HG02610 (cell line): ENCODE measurements around the gene B4GALNT2.
"Not testable (repeated sequence)": the region's sequence is repeated elsewhere in the genome, so short reads cannot be mapped to it uniquely, and the experiment has no call there.

Experiments
- ATAC-seq: cut with Tn5 transposase; IDR thresholded peaks from one replicate; pipeline ENCODE4 v1.9.1; 2021; ENCODE audit warnings: mild to moderate bottlenecking, moderate library complexity; ENCODE audit not compliant: unreplicated experiment

B4GALNT2 gene

GRCh38 chr17:49117587-49118230 is 14.9 kb upstream of the B4GALNT2 start:
- no peak for ATAC-seq

GRCh38 chr17:49120166-49120565 is 12.4 kb upstream of the B4GALNT2 start:
- ATAC-seq, result no peak

- ATAC-seq, result no peak
Measured at GRCh38 chr17:49121696-49122292, 10.8 kb upstream of the B4GALNT2 start.

GRCh38 chr17:49122566-49122965 is 10.0 kb upstream of the B4GALNT2 start:
- ATAC-seq, result no peak

- ATAC-seq, result no peak
Measured at GRCh38 chr17:49123061-49123460, 9.5 kb upstream of the B4GALNT2 start.

- ATAC-seq, result no peak
Measured at GRCh38 chr17:49125449-49125848, 7.1 kb upstream of the B4GALNT2 start.

GRCh38 chr17:49126183-49126859 is 6.2 kb upstream of the B4GALNT2 start:
- not testable (repeated sequence) for ATAC-seq

- ATAC-seq, result not testable (repeated sequence)
Measured at GRCh38 chr17:49129359-49129950, 3.1 kb upstream of the B4GALNT2 start.

GRCh38 chr17:49130891-49131290 is 1.7 kb upstream of the B4GALNT2 start:
- ATAC-seq, result no peak

- ATAC-seq, result no peak
Measured at GRCh38 chr17:49132317-49132698, 261 bp upstream of the B4GALNT2 start.

GRCh38 chr17:49136335-49136734 is 3.8 kb downstream of the B4GALNT2 start:
- ATAC-seq, result no peak

GRCh38 chr17:49145654-49146053 is 13.1 kb downstream of the B4GALNT2 start:
- not testable (repeated sequence) for ATAC-seq

- no peak for ATAC-seq
Measured at GRCh38 chr17:49146620-49147306, 14.2 kb downstream of the B4GALNT2 start.

- no peak for ATAC-seq
Measured at GRCh38 chr17:49148171-49148570, 15.6 kb downstream of the B4GALNT2 start.

- ATAC-seq, result no peak
Measured at GRCh38 chr17:49151996-49152395, 19.4 kb downstream of the B4GALNT2 start.

- no peak for ATAC-seq
Measured at GRCh38 chr17:49156256-49156655, 23.7 kb downstream of the B4GALNT2 start.

- ATAC-seq, result no peak
Measured at GRCh38 chr17:49157784-49158183, 25.2 kb downstream of the B4GALNT2 start.

- no peak for ATAC-seq
Measured at GRCh38 chr17:49162866-49163265, 30.3 kb downstream of the B4GALNT2 start.

- no peak for ATAC-seq
Measured at GRCh38 chr17:49165143-49165542, 32.6 kb downstream of the B4GALNT2 start.

GRCh38 chr17:49168706-49169105 is 36.1 kb downstream of the B4GALNT2 start:
- no peak for ATAC-seq

GRCh38 chr17:49170216-49170615 is 37.6 kb downstream of the B4GALNT2 start:
- no peak for ATAC-seq
